Neural progenitor cell (in vitro differentiated cells): ENCODE data around the gene BRPF3. TPM values are rescaled to one million over a fixed set of nuclear protein-coding genes. Genes with fewer than 3 reads are reported as not detected.

Source experiments
- DNase-seq: peaks from one replicate; pipeline ENCODE4 v3.0.0-alpha.2; 2016; ENCODE audit warnings: low spot score
- H2AFZ ChIP-seq: fragments of 200-600 bp; sonication (generic); replicated peaks from 2 replicates; pipeline ENCODE4 v1.6.1; 2016; ENCODE audit warnings: antibody characterized with exemption
- H3F3A ChIP-seq: fragments of 200-600 bp; sonication (generic); 2 replicates; pipeline ENCODE4 v1.6.1; 2016; ENCODE audit warnings: antibody characterized with exemption, low read depth
- H3K27ac ChIP-seq: fragments of 200-600 bp; sonication (generic); 2 replicates; pipeline ENCODE4 v1.5.1; 2016; ENCODE audit warnings: mild to moderate bottlenecking
- H3K27me3 ChIP-seq: fragments of 200-600 bp; sonication (generic); 2 replicates; pipeline ENCODE4 v1.6.1; 2016; ENCODE audit warnings: mild to moderate bottlenecking, moderate library complexity
- H3K36me3 ChIP-seq: fragments of 200-600 bp; sonication (generic); 2 replicates; pipeline ENCODE4 v1.5.1; 2016
- H3K4me1 ChIP-seq: fragments of 200-600 bp; sonication (generic); 2 replicates; pipeline ENCODE4 v1.6.1; 2016; ENCODE audit warnings: mixed run types
- H3K4me2 ChIP-seq: fragments of 200-600 bp; sonication (generic); 2 replicates; pipeline ENCODE4 v1.6.1; 2016
- H3K4me3 ChIP-seq: fragments of 200-600 bp; sonication (generic); 2 replicates; pipeline ENCODE4 v1.5.1; 2016
- H3K79me2 ChIP-seq: fragments of 200-600 bp; sonication (generic); 2 replicates; pipeline ENCODE4 v1.6.1; 2016; ENCODE audit warnings: low read depth
- H3K9ac ChIP-seq: fragments of 200-600 bp; sonication (generic); 2 replicates; pipeline ENCODE4 v1.6.1; 2016
- H3K9me3 ChIP-seq: fragments of 200-600 bp; sonication (generic); 2 replicates; pipeline ENCODE4 v1.5.1; 2016; ENCODE audit warnings: low read depth
- H4K20me1 ChIP-seq: fragments of 200-600 bp; sonication (generic); 2 replicates; pipeline ENCODE4 v1.6.1; 2016; ENCODE audit warnings: low read depth
- H3K27ac Mint-ChIP-seq: 3 replicates; pipeline ENCODE4 v1.8.0; 2021; ENCODE audit warnings: mixed read lengths
- H3K27me3 Mint-ChIP-seq: 2 replicates; pipeline ENCODE4 v1.8.0; 2022; ENCODE audit warnings: low read depth, mild to moderate bottlenecking, inconsistent platforms, moderate library complexity, mixed read lengths; ENCODE audit not compliant: insufficient read depth
- H3K36me3 Mint-ChIP-seq: 3 replicates; pipeline ENCODE4 v1.8.0; 2021; ENCODE audit warnings: mixed read lengths
- H3K4me1 Mint-ChIP-seq: 3 replicates; pipeline ENCODE4 v1.8.0; 2021; ENCODE audit warnings: mixed read lengths
- H3K4me3 Mint-ChIP-seq: 3 replicates; pipeline ENCODE4 v1.8.0; 2021; ENCODE audit warnings: mild to moderate bottlenecking, moderate library complexity, mixed read lengths
- H3K9me3 Mint-ChIP-seq: 3 replicates; pipeline ENCODE4 v1.8.0; 2020; ENCODE audit warnings: mixed read lengths
- CTCF ChIP-seq: fragments of 200-600 bp; sonication (generic); IDR thresholded peaks from 2 replicates; pipeline ENCODE4 v1.5.1; 2017; ENCODE audit warnings: antibody characterized with exemption, mild to moderate bottlenecking
- EZH2 ChIP-seq: fragments of 200-600 bp; sonication (generic); IDR thresholded peaks from 2 replicates; pipeline ENCODE4 v1.6.1; 2017; ENCODE audit warnings: antibody characterized with exemption, mild to moderate bottlenecking, moderate library complexity
- EZH2phosphoT487 ChIP-seq: fragments of 200-600 bp; sonication (generic); IDR thresholded peaks from 2 replicates; pipeline ENCODE4 v1.6.1; 2017; ENCODE audit warnings: antibody characterized with exemption
- total RNA-seq: library from RNA; depleted of rRNA; stranded (reverse); fragments of >200 nt; gene quantifications from 2 replicates; pipeline ENCODE4 v1.2.3, GENCODE V29; 2015; ENCODE audit warnings: low replicate concordance

Gene BRPF3
- total RNA-seq, 1 donor from 2014 or later = 14.1 TPM

GRCh38 chr6:36160147-36160760, 36.3 kb upstream of the BRPF3 start:
- Histone ChIP-seq H3K27me3 (no peaks in the 10 kb centered on the region), H3K27ac (no peak overlapping the region), H3K4me1 (no peaks in the 10 kb centered on the region), H3K4me3 (no peak overlapping the region), H3K79me2 (no peaks in the 10 kb centered on the region), H3K4me2 (no peak overlapping the region), H3F3A (no peaks in the 10 kb centered on the region), H3K36me3 (no peaks in the 10 kb centered on the region), H3K9me3 (peaks cover 6% of the 10 kb centered on the region), H2AFZ (no peak overlapping the region), H3K9ac (no peak overlapping the region), H4K20me1 (no peaks in the 10 kb centered on the region)
- Mint-ChIP-seq H3K27ac (no peak overlapping the region), H3K4me3 (no peak overlapping the region), H3K4me1 (no peaks in the 10 kb centered on the region), H3K9me3 (peaks cover 7% of the 10 kb centered on the region), H3K36me3 (no peaks in the 10 kb centered on the region), H3K27me3 (no peaks in the 10 kb centered on the region)
- TF ChIP-seq EZH2phosphoT487 = no peak
- TF ChIP-seq EZH2 = no peak
- no peak for TF ChIP-seq CTCF
- no peak for DNase-seq

- no peaks in the 10 kb centered on the region for H3K9me3 Mint-ChIP-seq
- Histone ChIP-seq H3K9ac (no peak overlapping the region), H3K4me2 (no peak overlapping the region), H3K27ac (no peak overlapping the region), H3K79me2 (no peaks in the 10 kb centered on the region), H4K20me1 (no peaks in the 10 kb centered on the region), H3K36me3 (no peaks in the 10 kb centered on the region), H3K4me3 (no peak overlapping the region), H2AFZ (no peak overlapping the region), H3K9me3 (no peaks in the 10 kb centered on the region), H3F3A (no peaks in the 10 kb centered on the region), H3K4me1 (no peaks in the 10 kb centered on the region), H3K27me3 (no peaks in the 10 kb centered on the region)
- no peaks in the 10 kb centered on the region for H3K4me1 Mint-ChIP-seq
- H3K27ac Mint-ChIP-seq = no peak overlapping the region
- no peak for TF ChIP-seq EZH2
- TF ChIP-seq EZH2phosphoT487 = no peak
- TF ChIP-seq CTCF = no peak
- no peaks in the 10 kb centered on the region for H3K36me3 Mint-ChIP-seq
- no peak overlapping the region for H3K4me3 Mint-ChIP-seq
- DNase-seq = no peak
- H3K27me3 Mint-ChIP-seq = no peaks in the 10 kb centered on the region
These were observed 27.2 kb upstream of the BRPF3 start for GRCh38 chr6:36169023-36170007.

GRCh38 chr6:36170704-36171103, 25.8 kb upstream of the BRPF3 start:
- Mint-ChIP-seq H3K4me1 (no peaks in the 10 kb centered on the region), H3K4me3 (no peak overlapping the region), H3K36me3 (no peaks in the 10 kb centered on the region), H3K27ac (no peak overlapping the region), H3K27me3 (no peaks in the 10 kb centered on the region), H3K9me3 (no peaks in the 10 kb centered on the region)
- Histone ChIP-seq H3F3A (no peaks in the 10 kb centered on the region), H3K36me3 (no peaks in the 10 kb centered on the region), H3K79me2 (no peaks in the 10 kb centered on the region), H3K4me2 (no peak overlapping the region), H3K9me3 (no peaks in the 10 kb centered on the region), H2AFZ (no peak overlapping the region), H3K27ac (no peak overlapping the region), H4K20me1 (no peaks in the 10 kb centered on the region), H3K27me3 (no peaks in the 10 kb centered on the region), H3K4me1 (no peaks in the 10 kb centered on the region), H3K4me3 (no peak overlapping the region), H3K9ac (no peak overlapping the region)
- DNase-seq = no peak
- TF ChIP-seq CTCF = no peak
- TF ChIP-seq EZH2 = no peak
- TF ChIP-seq EZH2phosphoT487 = no peak
